Erythroblast (primary cell): ENCODE data around the gene RANBP1.
A peak's percentile ranks its signal among the peaks of the same experiment; 100 is the strongest.

ENCODE experiments used
- DNase-seq, 2 experiments: peaks; one replicate each; lab custom pipeline; 2025; lab: John Stamatoyannopoulos, UW
- GATA1 ChIP-seq: IDR thresholded peaks from 2 replicates; pipeline ENCODE4 v1.6.1; 2011; ENCODE audit warnings: low read depth, mild to moderate bottlenecking, control low read depth, low read length, moderate library complexity
- POLR2A ChIP-seq: IDR thresholded peaks from 2 replicates; pipeline ENCODE4 v1.6.1; 2011; ENCODE audit warnings: mild to moderate bottlenecking, low read length

The RANBP1 gene

GRCh38 chr22:20137671-20138416, 21.9 kb downstream of the RANBP1 start:
- DNase-seq: peak; percentile 22 to 23
- TF ChIP-seq GATA1: no peak
- TF ChIP-seq POLR2A: no peak

GRCh38 chr22:20138417-20138738, 22.5 kb downstream of the RANBP1 start:
- TF ChIP-seq GATA1 (no peak), POLR2A (no peak)
- no peak for DNase-seq

GRCh38 chr22:20138868-20139267, 23.0 kb downstream of the RANBP1 start:
- TF ChIP-seq GATA1 (no peak), POLR2A (no peak)
- DNase-seq: no peak

- DNase-seq: no peak
- TF ChIP-seq POLR2A: no peak
Observed at GRCh38 chr22:20139391-20140106, 23.6 kb downstream of the RANBP1 start.

- no peak for DNase-seq
- TF ChIP-seq POLR2A (no peak), GATA1 (no peak)
Observed at GRCh38 chr22:20140107-20140445, 24.2 kb downstream of the RANBP1 start.

GRCh38 chr22:20140521-20140964, 24.6 kb downstream of the RANBP1 start:
- DNase-seq: no peak
- TF ChIP-seq GATA1: no peak
- TF ChIP-seq POLR2A: no peak

- TF ChIP-seq POLR2A (no peak), GATA1 (no peak)
- DNase-seq: no peak
Observed at GRCh38 chr22:20141186-20142077, 25.5 kb downstream of the RANBP1 start.

DNA sequence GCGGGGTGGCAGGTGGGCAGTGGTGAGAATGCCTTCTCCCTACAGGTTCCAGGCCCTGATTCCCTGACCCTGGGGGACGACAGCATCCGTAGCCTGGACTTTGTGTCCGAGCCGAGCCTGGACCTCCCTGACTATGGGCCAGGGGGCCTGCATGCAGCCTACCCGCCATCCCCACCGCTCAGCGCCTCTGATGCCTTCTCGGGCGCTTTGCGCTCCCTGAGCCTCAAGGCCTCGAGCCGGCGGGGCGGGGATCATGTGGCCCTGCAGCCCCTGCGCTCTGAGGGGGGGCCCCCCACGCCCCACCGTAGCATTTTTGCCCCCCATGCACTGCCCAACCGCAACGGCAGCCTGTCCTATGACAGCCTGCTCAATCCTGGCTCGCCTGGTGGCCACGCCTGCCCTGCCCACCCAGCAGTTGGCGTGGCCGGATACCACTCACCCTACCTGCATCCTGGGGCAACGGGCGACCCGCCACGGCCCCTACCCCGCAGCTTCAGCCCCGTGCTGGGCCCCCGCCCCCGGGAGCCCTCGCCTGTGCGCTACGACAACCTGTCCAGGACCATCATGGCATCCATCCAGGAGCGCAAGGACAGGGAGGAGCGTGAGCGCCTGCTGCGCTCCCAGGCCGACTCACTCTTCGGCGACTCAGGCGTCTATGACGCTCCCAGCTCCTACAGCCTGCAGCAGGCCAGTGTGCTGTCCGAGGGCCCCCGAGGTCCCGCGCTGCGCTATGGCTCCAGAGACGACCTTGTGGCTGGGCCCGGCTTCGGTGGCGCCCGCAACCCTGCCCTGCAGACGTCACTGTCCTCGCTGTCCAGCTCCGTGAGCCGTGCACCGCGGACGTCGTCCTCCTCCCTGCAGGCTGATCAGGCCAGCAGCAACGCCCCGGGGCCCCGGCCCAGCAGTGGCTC, 27.1 kb downstream of the RANBP1 start:
- TF ChIP-seq POLR2A: no peak
- no peak for TF ChIP-seq GATA1
- DNase-seq: no peak

DNA sequence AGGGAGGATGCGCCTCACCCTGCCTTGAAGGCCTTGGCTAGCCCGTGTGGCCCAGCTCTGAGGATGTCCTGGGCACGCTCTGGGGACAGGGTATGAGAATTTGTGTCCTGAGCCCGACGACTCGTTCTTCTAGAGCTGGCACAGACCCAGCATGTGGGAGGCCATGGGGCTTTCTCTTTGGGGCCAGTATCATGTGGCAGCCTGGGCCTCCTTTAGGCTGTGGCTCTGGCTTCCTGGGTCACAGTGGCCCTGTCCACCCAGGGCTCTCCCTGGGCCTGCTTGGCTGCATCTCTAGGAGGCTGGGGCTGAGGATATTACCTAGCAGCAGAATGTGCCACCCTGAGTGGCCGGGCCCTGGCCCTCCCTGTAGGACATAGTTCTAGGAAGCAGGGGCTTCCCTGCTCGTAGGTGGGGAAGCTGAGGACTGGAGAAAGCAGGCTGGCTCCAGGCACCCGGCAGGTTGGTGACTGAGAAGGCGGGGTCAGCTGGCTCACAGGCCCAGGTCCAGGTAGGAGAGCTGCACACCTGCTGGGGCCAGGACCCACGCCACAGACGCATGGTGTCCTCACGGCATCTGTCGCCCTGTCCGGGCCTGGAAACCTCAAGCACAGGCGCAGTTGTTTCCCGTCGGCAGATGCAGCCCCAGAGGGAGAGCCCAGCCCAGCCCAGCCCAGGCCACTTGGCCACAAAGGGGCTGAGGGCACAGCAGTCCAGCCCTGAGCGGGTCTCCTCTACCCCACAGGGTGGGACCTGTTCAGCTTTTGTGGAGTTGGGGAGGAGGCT, 28.2 kb downstream of the RANBP1 start:
- TF ChIP-seq GATA1 (no peak), POLR2A (no peak)
- no peak for DNase-seq

GRCh38 chr22:20145206-20145831, 29.4 kb downstream of the RANBP1 start:
- no peak for TF ChIP-seq GATA1
- TF ChIP-seq POLR2A: no peak
- no peak for DNase-seq

- TF ChIP-seq POLR2A (no peak), GATA1 (no peak)
- no peak for DNase-seq
Observed at GRCh38 chr22:20145832-20146223, 29.9 kb downstream of the RANBP1 start.

GRCh38 chr22:20146777-20147176, 30.9 kb downstream of the RANBP1 start:
- TF ChIP-seq POLR2A (no peak), GATA1 (no peak)
- no peak for DNase-seq
